H1 (cell line): ENCODE measurements around the gene LHX2. TPM values are rescaled to one million over a fixed set of nuclear protein-coding genes. Genes with fewer than 3 reads are reported as not detected.

Experiments used
- CTCF ChIA-PET: fragments of 300-600 bp; sonication (Branson Sonifier 250); formaldehyde crosslinking; loops from one replicate; lab custom pipeline; 2021; ENCODE audit not compliant: partially characterized antibody; lab: Charles Lee
- POLR2A ChIA-PET: fragments of 300-600 bp; sonication (Branson Sonifier 250); formaldehyde crosslinking; loops from one replicate; lab custom pipeline; 2021; ENCODE audit warnings: inconsistent platforms; ENCODE audit not compliant: partially characterized antibody; lab: Charles Lee
- DNase-seq, 2 experiments: peaks; one replicate each; pipeline versions ENCODE4 v3.0.0 to v3.0.0-alpha.2; 2010 to 2022; ENCODE audit warnings: low spot score in 2 of 2, low read depth in 1 of 2, mixed read lengths in 1 of 2
- FAIRE-seq: peaks from 2 replicates; lab custom pipeline; 2011; peaks lifted over from hg19 to GRCh38; lab: Jason Lieb, UNC
- H2AFZ ChIP-seq: 2 replicates; pipeline ENCODE4 v1.8.1; 2012; ENCODE audit warnings: low read length, inconsistent platforms
- H2AK5ac ChIP-seq: 2 replicates; pipeline ENCODE4 v1.6.1; 2013; ENCODE audit warnings: low read depth, low read length
- H2BK120ac ChIP-seq: replicated peaks from 2 replicates; pipeline ENCODE3; 2013; ENCODE audit warnings: low read depth, low read length, inconsistent platforms
- H2BK12ac ChIP-seq: 2 replicates; pipeline ENCODE4 v1.6.1; 2013; ENCODE audit warnings: low read depth, low read length
- H2BK15ac ChIP-seq: 2 replicates; pipeline ENCODE4 v1.6.1; 2013; ENCODE audit warnings: low read length
- H2BK20ac ChIP-seq: 2 replicates; pipeline ENCODE4 v1.6.1; 2013; ENCODE audit warnings: low read length
- H2BK5ac ChIP-seq: 2 replicates; pipeline ENCODE4 v1.6.1; 2013; ENCODE audit warnings: low read depth, low read length
- H3K14ac ChIP-seq: 2 replicates; pipeline ENCODE4 v1.6.1; 2013; ENCODE audit warnings: inconsistent platforms; ENCODE audit not compliant: insufficient read length
- H3K18ac ChIP-seq: 2 replicates; pipeline ENCODE4 v1.6.1; 2013; ENCODE audit warnings: low read length; ENCODE audit errors: extremely low read depth
- H3K23ac ChIP-seq: 2 replicates; pipeline ENCODE4 v1.6.1; 2013; ENCODE audit warnings: inconsistent platforms; ENCODE audit not compliant: insufficient read length
- H3K23me2 ChIP-seq: 2 replicates; pipeline ENCODE4 v1.6.1; 2013; ENCODE audit warnings: low read depth, low read length
- H3K27ac ChIP-seq: 2 replicates; pipeline ENCODE4 v1.6.1; 2011; ENCODE audit warnings: low read depth, low read length, inconsistent platforms
- H3K27me3 ChIP-seq, 4 experiments: replicated peaks in 1 of 4; 1 replicate in 1 of 4; 2 replicates in 3 of 4; pipeline versions ENCODE4 v1.6.1 to v1.8.1; 2011 to 2013; ENCODE audit warnings: low read length in 3 of 4, mild to moderate bottlenecking in 3 of 4, inconsistent platforms in 2 of 4, mixed read lengths in 2 of 4, moderate library complexity in 1 of 4; ENCODE audit not compliant: control insufficient read depth in 3 of 4, insufficient read depth in 3 of 4; ENCODE audit errors: extremely low read depth in 1 of 4
- H3K36me3 ChIP-seq, 4 experiments: 2 replicates each; pipeline versions ENCODE4 v1.6.1 to v1.8.1; 2011 to 2013; ENCODE audit warnings: mild to moderate bottlenecking in 4 of 4, low read length in 3 of 4, moderate library complexity in 2 of 4, control low read depth in 1 of 4, inconsistent platforms in 1 of 4; ENCODE audit not compliant: insufficient read depth in 4 of 4, control insufficient read depth in 2 of 4
- H3K4ac ChIP-seq: replicated peaks from 2 replicates; pipeline ENCODE3; 2013; ENCODE audit warnings: low read length, low read depth, mixed read lengths, inconsistent platforms; ENCODE audit not compliant: insufficient read length
- H3K4me1 ChIP-seq, 4 experiments: replicated peaks in 1 of 4; 1 replicate in 1 of 4; 2 replicates in 3 of 4; pipeline versions ENCODE4 v1.6.1 to v1.8.1; 2011 to 2013; ENCODE audit warnings: low read length in 3 of 4, inconsistent platforms in 2 of 4, mixed read lengths in 1 of 4; ENCODE audit not compliant: insufficient read depth in 4 of 4, control insufficient read depth in 3 of 4
- H3K4me2 ChIP-seq, 2 experiments: 2 replicates each; pipeline versions ENCODE4 v1.6.1 to v1.8.1; 2011 to 2013; ENCODE audit warnings: low read depth in 2 of 2, low read length in 2 of 2, control low read depth in 1 of 2, inconsistent platforms in 1 of 2, mild to moderate bottlenecking in 1 of 2; ENCODE audit not compliant: insufficient read depth in 1 of 2
- H3K4me3 ChIP-seq, 4 experiments: fragments of 200-600, 300-600 bp in 1 of 4; sonication (generic), shearing (Covaris generic), sonication (Bioruptor Twin) in 1 of 4; 2 replicates each; pipeline versions ENCODE4 v1.5.1 to v1.8.1; 2011 to 2016; ENCODE audit warnings: low read length in 4 of 4, low read depth in 3 of 4, control low read depth in 2 of 4, inconsistent platforms in 2 of 4, mild to moderate bottlenecking in 2 of 4, mixed read lengths in 1 of 4, moderate library complexity in 1 of 4; ENCODE audit not compliant: insufficient read depth in 2 of 4; ENCODE audit errors: extremely low read depth in 1 of 4
- H3K56ac ChIP-seq: replicated peaks from 2 replicates; pipeline ENCODE3; 2013; ENCODE audit warnings: low read depth, mild to moderate bottlenecking, mixed read lengths, low read length, inconsistent platforms; ENCODE audit not compliant: insufficient read length
- H3K79me1 ChIP-seq: 2 replicates; pipeline ENCODE4 v1.6.1; 2013; ENCODE audit warnings: low read depth, low read length, control low read depth
- H3K79me2 ChIP-seq, 2 experiments: 2 replicates each; pipeline versions ENCODE4 v1.6.1 to v1.8.1; 2012 to 2013; ENCODE audit warnings: low read length in 2 of 2, mild to moderate bottlenecking in 2 of 2, inconsistent platforms in 1 of 2; ENCODE audit not compliant: insufficient read depth in 2 of 2, control insufficient read depth in 1 of 2
- H3K9ac ChIP-seq, 4 experiments: replicated peaks in 1 of 4; 1 replicate in 1 of 4; 2 replicates in 3 of 4; pipeline versions ENCODE4 v1.6.1 to v1.8.1; 2011 to 2013; ENCODE audit warnings: low read depth in 3 of 4, low read length in 3 of 4, control low read depth in 2 of 4, mild to moderate bottlenecking in 2 of 4, moderate library complexity in 2 of 4, inconsistent platforms in 1 of 4; ENCODE audit errors: extremely low read depth in 1 of 4
- H3K9me3 ChIP-seq, 2 experiments: 2 replicates each; pipeline versions ENCODE4 v1.6.1 to v1.8.1; 2012 to 2013; ENCODE audit warnings: mild to moderate bottlenecking in 2 of 2, moderate library complexity in 2 of 2, control low read depth in 1 of 2, inconsistent platforms in 1 of 2, low read depth in 1 of 2, low read length in 1 of 2, mixed read lengths in 1 of 2; ENCODE audit not compliant: insufficient read depth in 2 of 2
- H4K20me1 ChIP-seq, 2 experiments: replicated peaks in 1 of 2; 2 replicates each; pipeline versions ENCODE3 to v1.8.1; 2011 to 2013; ENCODE audit warnings: inconsistent platforms in 2 of 2, low read length in 2 of 2, mild to moderate bottlenecking in 1 of 2; ENCODE audit not compliant: insufficient read depth in 2 of 2, control insufficient read depth in 1 of 2
- H4K5ac ChIP-seq: 2 replicates; pipeline ENCODE4 v1.6.1; 2013; ENCODE audit warnings: low read length, low read depth, mixed read lengths, inconsistent platforms; ENCODE audit not compliant: insufficient read length
- H4K8ac ChIP-seq: 2 replicates; pipeline ENCODE4 v1.8.0; 2013; ENCODE audit warnings: mild to moderate bottlenecking, moderate library complexity, low read length, inconsistent platforms; ENCODE audit not compliant: insufficient read depth; ENCODE audit errors: extremely low read depth
- H4K91ac ChIP-seq: replicated peaks from 2 replicates; pipeline ENCODE3; 2013; ENCODE audit warnings: low read length, mixed read lengths, inconsistent platforms; ENCODE audit not compliant: insufficient read length
- CBX8 ChIP-seq: fragments of 300-800, 300-1000 bp; sonication (generic); IDR thresholded peaks from 2 replicates; pipeline ENCODE4 v1.7.1; 2016; ENCODE audit warnings: low read depth, low read length, borderline replicate concordance
- KDM5A ChIP-seq: fragments of 200-600 bp; IDR thresholded peaks from 2 replicates; pipeline ENCODE4 v1.7.1; 2012; ENCODE audit warnings: mild to moderate bottlenecking, low read length, inconsistent platforms, mixed read lengths
- RNF2 ChIP-seq: fragments of 200-900, 300-1000 bp; sonication (generic); IDR thresholded peaks from 2 replicates; pipeline ENCODE4 v1.7.1; 2016; ENCODE audit warnings: borderline replicate concordance, low read depth, mild to moderate bottlenecking, antibody characterized with exemption, low read length; ENCODE audit not compliant: poor library complexity, severe bottlenecking; ENCODE audit errors: missing control alignments
- WGBS, 2 experiments: shearing (Covaris generic) in 1 of 2; methylation state at CpG; one replicate each; pipeline versions ENCODE4 v1.1.6 to v1.1.7; 2013 to 2015; ENCODE audit warnings: low lambda C conversion rate in 2 of 2, mixed read lengths in 2 of 2, inconsistent platforms in 1 of 2, low coverage in 1 of 2, missing lambda C conversion rate in 1 of 2; ENCODE audit not compliant: insufficient replicate concordance in 2 of 2, insufficient coverage in 1 of 2, insufficient read length in 1 of 2; ENCODE audit errors: extremely low coverage in 1 of 2, missing lambda C conversion rate in 1 of 2; 5-methylcytosine and 5-hydroxymethylcytosine counted together
- polyA plus RNA-seq, 7 experiments: library from polyadenylated mRNA; depleted of rRNA in 3 of 7; stranded (reverse) in 5 of 7; unstranded in 2 of 7; fragments of >200 nt in 5 of 7; fragments of 200-250 nt in 2 of 7; gene quantifications; 1 replicate in 5 of 7; 2 replicates in 1 of 7; 4 replicates in 1 of 7; pipeline versions ENCODE4 v1.2.1 to v1.2.3, GENCODE V29; 2011 to 2013; ENCODE audit warnings: missing spikeins in 2 of 7, mixed read lengths in 2 of 7
- total RNA-seq: library from RNA; stranded (reverse); fragmentation: NEBNext Ultra II Directional; extraction: Animal tissue kit (Norgen Biotek cat#: 25700); gene quantifications from 2 replicates; pipeline ENCODE4 v1.2.1, GENCODE V29; 2021

LHX2 gene
- total and polyA plus RNA-seq, 2 of the 8 experiments (the other 6 are each of a cell fraction or from before 2014, with no cell fraction given): 0.11 to 0.86 TPM

- Histone ChIP-seq H4K8ac (no peak overlapping the region), H3K18ac (no peak overlapping the region), H2AK5ac (no peak overlapping the region), H3K9me3 (no peaks in the 10 kb centered on the region)
- peak; percentile 99 for TF ChIP-seq CBX8
- TF ChIP-seq RNF2: peak; percentile 99
- TF ChIP-seq KDM5A: no peak
- TF ChIP-seq, all 59 proteins: peak for 2
- H3K56ac ChIP-seq: no peak overlapping the region
- CTCF ChIA-PET: interaction anchor here (1.0 to 1.6 kb wide), 3 partner anchors 25 to 614 kb away, joined by 3 to 5 read pairs (median 5); no protein-coding TSS in a partner anchor
- no peak overlapping the region for H4K5ac ChIP-seq
- H2BK12ac ChIP-seq: 0 out of 2 replicates have a peak overlapping the region, but pooled peaks have one; percentile 50
- FAIRE-seq: no peak
- no peak overlapping the region for H3K27ac ChIP-seq
- 2% methylated on average over 31 of the region's 45 CpGs; no CpG with 5 or more reads in 1 of the 2 experiments for WGBS, 2 experiments
- peaks cover 9% of the 10 kb centered on the region; the same call in 1 of the 2 replicates for H3K23me2 ChIP-seq
- H3K4me2 ChIP-seq: peak overlapping the region; percentile 81 to 82; a peak in 3 of 4 replicates
- no peaks in the 10 kb centered on the region for H3K79me1 ChIP-seq
- H3K36me3 ChIP-seq: peaks cover 0 to 9% (median 0%) of the 10 kb centered on the region in 4 experiments; a peak in 1 of 8 replicates
- H2BK120ac ChIP-seq: no peak overlapping the region
- POLR2A ChIA-PET: interaction anchor here (0.9 to 1.0 kb wide), 3 partner anchors 11 to 17 kb away, joined by 3 to 5 read pairs (median 3); no protein-coding TSS in a partner anchor
- peaks cover 10 to 55% (median 30%) of the 10 kb centered on the region in 4 experiments for H3K4me1 ChIP-seq
- H3K9ac ChIP-seq: no peak overlapping the region
- H3K4me3 ChIP-seq: peak overlapping the region in 3 of 4 experiments; percentile 34 to 57 (median 43); a peak in 4 of 8 replicates
- no peak overlapping the region for H3K4ac ChIP-seq
- DNase-seq: peak in 1 of 2 experiments; percentile 53
- H4K91ac ChIP-seq: no peak overlapping the region
- no peak overlapping the region for H3K23ac ChIP-seq
- no peak overlapping the region for H2BK5ac ChIP-seq
- H3K14ac ChIP-seq: no peak overlapping the region
- H2BK20ac ChIP-seq: no peak overlapping the region
- no peak overlapping the region for H2AFZ ChIP-seq
- peaks cover 80 to 100% (median 92%) of the 10 kb centered on the region in 4 experiments for H3K27me3 ChIP-seq
- H3K79me2 ChIP-seq: no peaks in the 10 kb centered on the region
- peaks cover 15 to 29% of the 10 kb centered on the region in 2 experiments for H4K20me1 ChIP-seq
- H2BK15ac ChIP-seq: no peak overlapping the region
These were observed 4.8 kb downstream of the LHX2 start for GRCh38 chr9:124016175-124017050.
